Liver (tissue), 9 donors: ENCODE measurements around the gene QSOX1. TPM values are rescaled to one million over a fixed set of nuclear protein-coding genes. Genes with fewer than 3 reads are reported as not detected.

Experiments
- DNase-seq: peaks from one replicate; pipeline ENCODE4 v3.0.0-alpha.2; 2017; ENCODE audit warnings: low spot score
- H3K27ac ChIP-seq, 2 donors: one replicate each; pipeline ENCODE4 v1.7.0; 2013; ENCODE audit warnings: inconsistent platforms in 2 of 2, low read length in 2 of 2, control low read depth in 1 of 2, low read depth in 1 of 2, mild to moderate bottlenecking in 1 of 2
- H3K27me3 ChIP-seq, 4 donors: one replicate each; pipeline versions ENCODE4 v1.6.1 to v1.7.0; 2013; ENCODE audit warnings: low read length in 3 of 4, inconsistent platforms in 1 of 4, mild to moderate bottlenecking in 1 of 4, moderate library complexity in 1 of 4; ENCODE audit not compliant: control insufficient read depth in 4 of 4, insufficient read depth in 4 of 4
- H3K36me3 ChIP-seq, 4 donors: one replicate each; pipeline versions ENCODE4 v1.6.1 to v1.7.0; 2013; ENCODE audit warnings: low read length in 3 of 4, mild to moderate bottlenecking in 3 of 4, low read depth in 1 of 4, moderate library complexity in 1 of 4; ENCODE audit not compliant: control insufficient read depth in 4 of 4, insufficient read depth in 3 of 4
- H3K4me1 ChIP-seq, 4 donors: one replicate each; pipeline versions ENCODE4 v1.6.1 to v1.7.0; 2013; ENCODE audit warnings: low read length in 3 of 4, mild to moderate bottlenecking in 3 of 4, moderate library complexity in 1 of 4; ENCODE audit not compliant: control insufficient read depth in 4 of 4, insufficient read depth in 4 of 4
- H3K4me3 ChIP-seq, 3 donors: one replicate each; pipeline versions ENCODE4 v1.6.1 to v1.7.0; 2013; ENCODE audit warnings: low read length in 3 of 3, control low read depth in 1 of 3, low read depth in 1 of 3, mild to moderate bottlenecking in 1 of 3
- H3K9ac ChIP-seq, 2 donors: one replicate each; pipeline ENCODE4 v1.7.0; 2013; ENCODE audit warnings: low read length in 2 of 2, mild to moderate bottlenecking in 2 of 2, moderate library complexity in 2 of 2, control low read depth in 1 of 2, low read depth in 1 of 2
- H3K9me3 ChIP-seq, 4 donors: one replicate each; pipeline versions ENCODE4 v1.6.1 to v1.7.0; 2013; ENCODE audit warnings: low read length in 3 of 4; ENCODE audit not compliant: control insufficient read depth in 4 of 4
- ATF3 ChIP-seq: IDR thresholded peaks from 2 replicates; pipeline ENCODE4 v1.6.1; 2016; ENCODE audit warnings: antibody characterized with exemption
- EGR1 ChIP-seq, 2 donors: IDR thresholded peaks; 2 replicates each; pipeline ENCODE4 v1.6.1; 2016 to 2018; ENCODE audit warnings: antibody characterized with exemption in 2 of 2, low read depth in 2 of 2
- FOXA1 ChIP-seq: IDR thresholded peaks from 2 replicates; pipeline ENCODE4 v1.6.1; 2016; ENCODE audit warnings: antibody characterized with exemption
- FOXA2 ChIP-seq: IDR thresholded peaks from 2 replicates; pipeline ENCODE4 v1.6.1; 2016; ENCODE audit warnings: antibody characterized with exemption
- GABPA ChIP-seq, 2 donors: IDR thresholded peaks in 1 of 2; conservative IDR thresholded peaks in 1 of 2; 2 replicates each; pipeline ENCODE4 v1.6.1; 2016; ENCODE audit warnings: antibody characterized with exemption in 2 of 2, mild to moderate bottlenecking in 1 of 2, moderate library complexity in 1 of 2
- HNF4A ChIP-seq, 2 donors: conservative IDR thresholded peaks; 2 replicates each; pipeline ENCODE4 v1.6.1; 2016; ENCODE audit warnings: antibody characterized with exemption in 2 of 2, mild to moderate bottlenecking in 2 of 2
- JUND ChIP-seq, 2 donors: IDR thresholded peaks; 2 replicates each; pipeline ENCODE4 v1.6.1; 2016; ENCODE audit warnings: antibody characterized with exemption in 2 of 2
- NR2F2 ChIP-seq: IDR thresholded peaks from 2 replicates; pipeline ENCODE4 v1.6.1; 2016; ENCODE audit warnings: antibody characterized with exemption
- RAD21 ChIP-seq, 2 donors: IDR thresholded peaks; 2 replicates each; pipeline ENCODE4 v1.6.1; 2016; ENCODE audit warnings: antibody characterized with exemption in 2 of 2, mild to moderate bottlenecking in 2 of 2
- REST ChIP-seq: IDR thresholded peaks from 2 replicates; pipeline ENCODE4 v1.6.1; 2016; ENCODE audit warnings: antibody characterized with exemption, mild to moderate bottlenecking
- RXRA ChIP-seq, 2 donors: IDR thresholded peaks; 2 replicates each; pipeline ENCODE4 v1.6.1; 2017 to 2018; ENCODE audit warnings: antibody characterized with exemption in 2 of 2, mild to moderate bottlenecking in 1 of 2
- SP1 ChIP-seq: IDR thresholded peaks from 2 replicates; pipeline ENCODE4 v1.6.1; 2018; ENCODE audit warnings: antibody characterized with exemption, mild to moderate bottlenecking
- TAF1 ChIP-seq: conservative IDR thresholded peaks from 2 replicates; pipeline ENCODE4 v1.6.1; 2016; ENCODE audit warnings: antibody characterized with exemption, mild to moderate bottlenecking
- WGBS: extraction: QIAGEN DNeasy Blood & Tissue Kit; methylation state at CpG from one replicate; pipeline ENCODE4 v1.1.7; 2013; 5-methylcytosine and 5-hydroxymethylcytosine counted together
- polyA plus RNA-seq, 2 donors: library from polyadenylated mRNA; stranded (reverse) in 1 of 2; unstranded in 1 of 2; fragments of 200-250 nt in 1 of 2; fragments of >200 nt in 1 of 2; fragmentation: Nextera tagmentation in 1 of 2; extraction: Ambion mirVana in 1 of 2; gene quantifications; one replicate each; pipeline versions ENCODE4 v1.2.1 to v1.2.3, GENCODE V29; 2013 to 2015
- total RNA-seq, 2 donors: library from RNA; depleted of rRNA; stranded (reverse); fragments of >200 nt; gene quantifications; one replicate each; pipeline ENCODE4 v1.2.3, GENCODE V29; 2014
- TF ChIP-seq, protein P1 (sequence below): IDR thresholded peaks from 2 replicates; pipeline ENCODE4 v1.6.1; 2016; ENCODE audit warnings: antibody characterized with exemption
- TF ChIP-seq, protein P2 (sequence below): fragments of 150-350 bp; IDR thresholded peaks from 2 replicates; pipeline ENCODE4 v1.5.1; 2017; ENCODE audit warnings: improper control_type of control experiment, low read depth, low read length; ENCODE audit not compliant: missing input control
- TF ChIP-seq, protein P3 (sequence below): IDR thresholded peaks from 2 replicates; pipeline ENCODE4 v1.6.1; 2016; ENCODE audit warnings: antibody characterized with exemption
- donor health status: healthy.
- donor health status: healthy.
- donor health status: healthy.
- donor health status: healthy.
- donor health status: healthy.

QSOX1 gene
- total and polyA plus RNA-seq, 4 donors, result 14.3 to 49.2 (median 38.1) TPM

DNA sequence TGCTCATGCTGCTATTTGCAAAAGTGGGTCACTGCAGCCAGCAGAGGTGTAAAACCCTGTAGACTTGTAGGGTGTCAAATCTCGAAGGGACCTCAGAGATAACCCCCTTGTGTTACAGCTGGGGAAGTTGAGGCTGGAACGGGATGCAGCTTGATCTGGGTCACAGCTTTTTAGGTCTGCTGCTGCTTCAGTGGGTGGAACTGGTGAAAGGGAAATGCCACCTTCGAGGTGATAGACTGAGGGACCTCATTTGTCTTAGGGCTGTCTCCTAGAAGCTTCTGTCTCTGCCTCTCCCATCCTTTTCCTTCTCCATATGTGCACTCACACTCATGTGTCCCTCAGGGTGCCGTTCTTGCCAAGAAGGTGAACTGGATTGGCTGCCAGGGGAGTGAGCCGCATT is 35.4 kb downstream of the QSOX1 start:
- H3K9me3 ChIP-seq, result no peaks in the 10 kb centered on the region
- H3K27ac ChIP-seq, result no peak overlapping the region
- H3K36me3 ChIP-seq, result peaks cover 0 to 3% (median under 1%) of the 10 kb centered on the region in 4 donors
- DNase-seq, result no peak
- no peak overlapping the region for H3K4me3 ChIP-seq
- H3K27me3 ChIP-seq, result no peaks in the 10 kb centered on the region
- no peak overlapping the region for H3K9ac ChIP-seq
- peaks cover 1 to 7% (median 2%) of the 10 kb centered on the region in 4 donors for H3K4me1 ChIP-seq
- TF ChIP-seq GABPA (IDR thresholded peaks at IDR 0.05 in 1 of 2, conservative IDR thresholded peaks at IDR 0.05 in 1 of 2), result no peak
- no peak for TF ChIP-seq RXRA (IDR thresholded peaks at IDR 0.05)
- TF ChIP-seq REST, result no peak
- TF ChIP-seq TAF1, result no peak
- TF ChIP-seq JUND (IDR thresholded peaks at IDR 0.05), result no peak
- no peak for TF ChIP-seq HNF4A (conservative IDR thresholded peaks at IDR 0.05)
- no peak for TF ChIP-seq FOXA2
- TF ChIP-seq, protein P1, sequence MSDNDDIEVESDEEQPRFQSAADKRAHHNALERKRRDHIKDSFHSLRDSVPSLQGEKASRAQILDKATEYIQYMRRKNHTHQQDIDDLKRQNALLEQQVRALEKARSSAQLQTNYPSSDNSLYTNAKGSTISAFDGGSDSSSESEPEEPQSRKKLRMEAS, result no peak
- TF ChIP-seq, protein P2, sequence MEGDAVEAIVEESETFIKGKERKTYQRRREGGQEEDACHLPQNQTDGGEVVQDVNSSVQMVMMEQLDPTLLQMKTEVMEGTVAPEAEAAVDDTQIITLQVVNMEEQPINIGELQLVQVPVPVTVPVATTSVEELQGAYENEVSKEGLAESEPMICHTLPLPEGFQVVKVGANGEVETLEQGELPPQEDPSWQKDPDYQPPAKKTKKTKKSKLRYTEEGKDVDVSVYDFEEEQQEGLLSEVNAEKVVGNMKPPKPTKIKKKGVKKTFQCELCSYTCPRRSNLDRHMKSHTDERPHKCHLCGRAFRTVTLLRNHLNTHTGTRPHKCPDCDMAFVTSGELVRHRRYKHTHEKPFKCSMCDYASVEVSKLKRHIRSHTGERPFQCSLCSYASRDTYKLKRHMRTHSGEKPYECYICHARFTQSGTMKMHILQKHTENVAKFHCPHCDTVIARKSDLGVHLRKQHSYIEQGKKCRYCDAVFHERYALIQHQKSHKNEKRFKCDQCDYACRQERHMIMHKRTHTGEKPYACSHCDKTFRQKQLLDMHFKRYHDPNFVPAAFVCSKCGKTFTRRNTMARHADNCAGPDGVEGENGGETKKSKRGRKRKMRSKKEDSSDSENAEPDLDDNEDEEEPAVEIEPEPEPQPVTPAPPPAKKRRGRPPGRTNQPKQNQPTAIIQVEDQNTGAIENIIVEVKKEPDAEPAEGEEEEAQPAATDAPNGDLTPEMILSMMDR, result no peak
- no peak for TF ChIP-seq EGR1 (IDR thresholded peaks at IDR 0.05; ENCODE audit: low read depth in 2 of 2)
- no peak for TF ChIP-seq SP1
- no peak for TF ChIP-seq FOXA1
- TF ChIP-seq, protein P3, sequence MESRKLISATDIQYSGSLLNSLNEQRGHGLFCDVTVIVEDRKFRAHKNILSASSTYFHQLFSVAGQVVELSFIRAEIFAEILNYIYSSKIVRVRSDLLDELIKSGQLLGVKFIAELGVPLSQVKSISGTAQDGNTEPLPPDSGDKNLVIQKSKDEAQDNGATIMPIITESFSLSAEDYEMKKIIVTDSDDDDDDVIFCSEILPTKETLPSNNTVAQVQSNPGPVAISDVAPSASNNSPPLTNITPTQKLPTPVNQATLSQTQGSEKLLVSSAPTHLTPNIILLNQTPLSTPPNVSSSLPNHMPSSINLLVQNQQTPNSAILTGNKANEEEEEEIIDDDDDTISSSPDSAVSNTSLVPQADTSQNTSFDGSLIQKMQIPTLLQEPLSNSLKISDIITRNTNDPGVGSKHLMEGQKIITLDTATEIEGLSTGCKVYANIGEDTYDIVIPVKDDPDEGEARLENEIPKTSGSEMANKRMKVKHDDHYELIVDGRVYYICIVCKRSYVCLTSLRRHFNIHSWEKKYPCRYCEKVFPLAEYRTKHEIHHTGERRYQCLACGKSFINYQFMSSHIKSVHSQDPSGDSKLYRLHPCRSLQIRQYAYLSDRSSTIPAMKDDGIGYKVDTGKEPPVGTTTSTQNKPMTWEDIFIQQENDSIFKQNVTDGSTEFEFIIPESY, result no peak
- no peak for TF ChIP-seq ATF3
- WGBS, result 82% methylated on average over 5 of the region's 5 CpGs

GRCh38 chr1:180192172-180192571 is 37.5 kb downstream of the QSOX1 start:
- Histone ChIP-seq H3K4me3 (no peak overlapping the region), H3K9me3 (no peaks in the 10 kb centered on the region), H3K36me3 (peaks cover 0 to 2% (median under 1%) of the 10 kb centered on the region in 4 donors), H3K27me3 (no peaks in the 10 kb centered on the region), H3K27ac (no peak overlapping the region), H3K4me1 (peaks cover 1 to 7% (median 2%) of the 10 kb centered on the region in 4 donors), H3K9ac (no peak overlapping the region)
- no peak for DNase-seq
- TF ChIP-seq NR2F2 (no peak), RAD21 (IDR thresholded peaks at IDR 0.05) (no peak), FOXA1 (no peak), FOXA2 (no peak), ATF3 (no peak), REST (no peak)
- TF ChIP-seq, protein P3, result no peak
- WGBS, result 92% methylated on average over 7 of the region's 7 CpGs
